CD4-positive, alpha-beta T cell treated with Interleukin-12 subunit alpha and Interleukin-12 subunit beta, for 1 hour (primary cell): ENCODE measurements around the gene ANKDD1A.

Experiments
- DNase-seq: peaks from one replicate; pipeline ENCODE4 v3.0.0-alpha.2; 2020

Gene ANKDD1A

GRCh38 chr15:64926661-64927060 lies 15.0 kb downstream of the ANKDD1A start:
- DNase-seq: no peak

GRCh38 chr15:64928626-64929220 lies 17.0 kb downstream of the ANKDD1A start:
- DNase-seq: no peak

- no peak for DNase-seq
These were observed 18.4 kb downstream of the ANKDD1A start for GRCh38 chr15:64930019-64930652.

- DNase-seq: no peak
These were observed 19.2 kb downstream of the ANKDD1A start for GRCh38 chr15:64930778-64931371.

GRCh38 chr15:64931381-64931780 lies 19.7 kb downstream of the ANKDD1A start:
- DNase-seq: no peak

GRCh38 chr15:64934023-64934422 lies 22.3 kb downstream of the ANKDD1A start:
- no peak for DNase-seq

GRCh38 chr15:64938192-64938591 lies 26.5 kb downstream of the ANKDD1A start:
- no peak for DNase-seq

- DNase-seq: no peak
These were observed 30.7 kb downstream of the ANKDD1A start for GRCh38 chr15:64942356-64942755.

GRCh38 chr15:64943512-64944225 lies 32.0 kb downstream of the ANKDD1A start:
- no peak for DNase-seq

- DNase-seq: no peak
These were observed 33.3 kb downstream of the ANKDD1A start for GRCh38 chr15:64944961-64945360.

- DNase-seq: no peak
These were observed 35.5 kb downstream of the ANKDD1A start for GRCh38 chr15:64947211-64947610.

GRCh38 chr15:64948916-64949315 lies 37.2 kb downstream of the ANKDD1A start:
- DNase-seq: no peak

- DNase-seq: no peak
These were observed 37.9 kb downstream of the ANKDD1A start for GRCh38 chr15:64949383-64950186.

GRCh38 chr15:64950888-64951287 lies 39.2 kb downstream of the ANKDD1A start:
- no peak for DNase-seq

GRCh38 chr15:64951777-64952418 lies 40.2 kb downstream of the ANKDD1A start:
- DNase-seq: no peak

- no peak for DNase-seq
These were observed 42.7 kb downstream of the ANKDD1A start for GRCh38 chr15:64954395-64954794.

- DNase-seq: no peak
These were observed 47.4 kb downstream of the ANKDD1A start for GRCh38 chr15:64959128-64959527.

GRCh38 chr15:64960153-64960552 lies 48.5 kb downstream of the ANKDD1A start:
- DNase-seq: no peak

GRCh38 chr15:64961013-64961412 lies 49.3 kb downstream of the ANKDD1A start:
- DNase-seq: no peak

- no peak for DNase-seq
These were observed 57.7 kb downstream of the ANKDD1A start for GRCh38 chr15:64969401-64969800.

- no peak for DNase-seq
These were observed 59.0 kb downstream of the ANKDD1A start for GRCh38 chr15:64970698-64971097.

GRCh38 chr15:64975390-64975789 lies 63.7 kb downstream of the ANKDD1A start:
- no peak for DNase-seq
